Dendritic cell treated with granulocyte-macrophage colony-stimulating factor and Interleukin-4, amounts not matched to agents 40 ng/mL and 50 ng/mL, for 4 days (primary cell): ENCODE data around the gene PROSER3.
"Not testable (repeated sequence)": the region's sequence is repeated elsewhere in the genome, so short reads cannot be mapped to it uniquely, and the experiment has no call there.

Experiments used
- H3K27ac Mint-ChIP-seq: one replicate; pipeline ENCODE4 v1.8.0; 2022; ENCODE audit warnings: mild to moderate bottlenecking, mixed read lengths
- H3K27me3 Mint-ChIP-seq: one replicate; pipeline ENCODE4 v1.8.0; 2022; ENCODE audit warnings: mild to moderate bottlenecking, mixed read lengths
- H3K36me3 Mint-ChIP-seq: one replicate; pipeline ENCODE4 v1.8.0; 2022; ENCODE audit warnings: low read depth, mixed read lengths
- H3K4me1 Mint-ChIP-seq: one replicate; pipeline ENCODE4 v1.8.0; 2022; ENCODE audit warnings: low read depth, mixed read lengths
- H3K4me3 Mint-ChIP-seq: one replicate; pipeline ENCODE4 v1.8.0; 2022; ENCODE audit warnings: mild to moderate bottlenecking, moderate library complexity, mixed read lengths
- H3K9me3 Mint-ChIP-seq: one replicate; pipeline ENCODE4 v1.8.0; 2022; ENCODE audit warnings: mixed read lengths
- intact Hi-C: fragments of 100-400 bp; cut with micrococcal nuclease; formaldehyde crosslinking; loops from one replicate; pipeline ENCODE4 v1.15.0; 2022

The PROSER3 gene

DNA sequence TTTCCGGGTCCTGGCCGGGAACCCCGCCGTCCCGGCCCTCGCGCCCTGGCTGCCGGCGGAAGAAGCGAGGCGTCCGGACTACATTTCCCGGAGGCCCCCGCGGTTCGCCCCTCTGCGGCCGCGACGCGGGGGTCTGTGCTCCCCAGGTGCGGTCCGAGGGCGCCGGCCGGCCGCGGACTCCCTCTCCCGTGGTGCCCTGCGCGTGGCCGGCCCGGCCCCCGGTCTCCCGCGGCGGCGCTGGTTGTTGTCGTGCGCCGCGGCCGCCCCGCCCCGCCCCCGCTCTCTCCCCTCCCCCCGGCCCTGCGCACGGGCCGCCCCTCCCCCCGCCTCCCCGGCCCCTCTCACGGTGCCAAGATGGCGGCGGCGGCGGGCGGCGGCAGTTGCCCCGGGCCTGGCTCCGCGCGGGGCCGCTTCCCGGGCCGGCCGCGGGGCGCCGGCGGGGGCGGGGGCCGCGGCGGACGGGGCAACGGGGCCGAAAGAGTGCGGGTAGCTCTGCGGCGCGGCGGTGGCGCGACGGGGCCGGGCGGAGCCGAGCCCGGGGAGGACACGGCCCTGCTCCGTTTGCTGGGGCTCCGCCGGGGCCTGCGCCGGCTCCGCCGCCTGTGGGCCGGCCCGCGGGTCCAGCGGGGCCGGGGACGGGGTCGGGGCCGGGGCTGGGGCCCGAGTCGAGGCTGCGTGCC is 40.2 kb upstream of the PROSER3 start, which contains the start of gene KMT2B:
Gene KMT2B, plus strand, starts transcription at position 339 of the 680 bp plus-strand sequence. Its CDS starts 16 bp downstream, at position 355.
- peaks cover 54% of the 10 kb centered on the region for H3K4me1 Mint-ChIP-seq
- peaks cover 17% of the 10 kb centered on the region for H3K27me3 Mint-ChIP-seq
- H3K27ac Mint-ChIP-seq = peak within 1 kb of the TSS; percentile 87
- intact Hi-C loops = loop anchor here (1.0 to 2.0 kb wide), 2 partner anchors 25 to 31 kb away; partner anchors contain the start of gene LIN37
- peak within 1 kb of the TSS; percentile 91 for H3K4me3 Mint-ChIP-seq
- H3K36me3 Mint-ChIP-seq = peaks cover 43% of the 10 kb centered on the region
- H3K9me3 Mint-ChIP-seq = no peaks in the 10 kb centered on the region

GRCh38 chr19:35718345-35719041 is 39.5 kb upstream of the PROSER3 start:
- H3K4me3 Mint-ChIP-seq = peak overlapping the region; percentile 81
- intact Hi-C loops = no loop called here
- no peaks in the 10 kb centered on the region for H3K9me3 Mint-ChIP-seq
- peaks cover 15% of the 10 kb centered on the region for H3K27me3 Mint-ChIP-seq
- peak overlapping the region; percentile 66 for H3K27ac Mint-ChIP-seq
- peaks cover 50% of the 10 kb centered on the region for H3K36me3 Mint-ChIP-seq
- peaks cover 54% of the 10 kb centered on the region for H3K4me1 Mint-ChIP-seq

DNA sequence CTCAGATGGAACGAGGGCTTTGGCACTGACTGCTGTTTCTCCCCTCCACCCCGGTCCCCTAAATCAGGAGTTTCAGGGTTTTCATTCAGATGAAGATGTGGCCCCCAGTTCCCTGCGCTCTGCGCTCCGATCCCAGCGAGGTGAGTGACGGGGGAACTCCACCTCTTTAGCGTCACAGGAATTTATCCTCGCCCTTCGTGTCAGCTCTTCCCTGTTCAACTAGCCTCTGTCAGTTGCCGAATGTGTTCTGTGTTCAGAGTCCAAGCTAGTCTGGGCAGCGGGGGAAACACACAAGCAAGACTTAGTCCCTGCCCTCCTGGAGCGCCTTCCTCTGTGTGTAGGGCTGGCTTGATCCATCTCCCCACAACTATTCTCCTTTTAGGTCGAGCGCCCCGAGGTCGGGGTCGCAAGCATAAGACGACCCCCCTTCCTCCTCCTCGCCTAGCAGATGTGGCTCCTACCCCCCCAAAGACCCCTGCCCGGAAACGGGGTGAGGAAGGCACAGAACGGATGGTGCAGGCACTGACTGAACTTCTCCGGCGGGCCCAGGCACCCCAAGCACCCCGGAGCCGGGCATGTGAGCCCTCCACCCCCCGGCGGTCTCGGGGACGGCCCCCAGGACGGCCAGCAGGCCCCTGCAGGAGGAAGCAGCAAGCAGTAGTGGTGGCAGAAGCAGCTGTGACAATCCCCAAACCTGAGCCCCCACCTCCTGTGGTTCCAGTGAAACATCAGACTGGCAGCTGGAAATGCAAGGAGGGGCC is 38.4 kb upstream of the PROSER3 start:
- intact Hi-C loops = no loop called here
- Mint-ChIP-seq H3K9me3 (no peaks in the 10 kb centered on the region), H3K27me3 (peaks cover 5% of the 10 kb centered on the region), H3K4me3 (peak overlapping the region; percentile 81), H3K27ac (peak overlapping the region; percentile 66), H3K36me3 (peaks cover 61% of the 10 kb centered on the region), H3K4me1 (peaks cover 49% of the 10 kb centered on the region)

- H3K27me3 Mint-ChIP-seq = peaks cover 1% of the 10 kb centered on the region
- peaks cover 44% of the 10 kb centered on the region for H3K4me1 Mint-ChIP-seq
- H3K36me3 Mint-ChIP-seq = peaks cover 66% of the 10 kb centered on the region
- H3K27ac Mint-ChIP-seq = peak overlapping the region; percentile 16
- H3K9me3 Mint-ChIP-seq = no peaks in the 10 kb centered on the region
- H3K4me3 Mint-ChIP-seq = no peak overlapping the region
- intact Hi-C loops = no loop called here
Observed at GRCh38 chr19:35720163-35720524, 37.8 kb upstream of the PROSER3 start.

DNA sequence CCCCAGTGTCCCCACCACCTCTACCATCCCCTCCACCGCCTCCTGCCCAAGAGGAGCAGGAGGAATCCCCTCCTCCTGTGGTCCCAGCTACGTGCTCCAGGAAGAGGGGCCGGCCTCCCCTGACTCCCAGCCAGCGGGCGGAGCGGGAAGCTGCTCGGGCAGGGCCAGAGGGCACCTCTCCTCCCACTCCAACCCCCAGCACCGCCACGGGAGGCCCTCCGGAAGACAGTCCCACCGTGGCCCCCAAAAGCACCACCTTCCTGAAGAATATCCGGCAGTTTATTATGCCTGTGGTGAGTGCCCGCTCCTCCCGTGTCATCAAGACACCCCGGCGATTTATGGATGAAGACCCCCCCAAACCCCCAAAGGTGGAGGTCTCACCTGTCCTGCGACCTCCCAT is 37.3 kb upstream of the PROSER3 start:
- intact Hi-C loops = no loop called here
- H3K9me3 Mint-ChIP-seq = no peaks in the 10 kb centered on the region
- H3K4me1 Mint-ChIP-seq = peaks cover 42% of the 10 kb centered on the region
- H3K36me3 Mint-ChIP-seq = peaks cover 72% of the 10 kb centered on the region
- H3K27me3 Mint-ChIP-seq = peaks cover 1% of the 10 kb centered on the region
- H3K4me3 Mint-ChIP-seq = no peak overlapping the region
- H3K27ac Mint-ChIP-seq = peak overlapping the region; percentile 24

GRCh38 chr19:35721374-35721773 is 36.6 kb upstream of the PROSER3 start:
- no peaks in the 10 kb centered on the region for H3K27me3 Mint-ChIP-seq
- H3K27ac Mint-ChIP-seq = peak overlapping the region; percentile 24
- H3K9me3 Mint-ChIP-seq = no peaks in the 10 kb centered on the region
- intact Hi-C loops = no loop called here
- peaks cover 77% of the 10 kb centered on the region for H3K36me3 Mint-ChIP-seq
- peaks cover 35% of the 10 kb centered on the region for H3K4me1 Mint-ChIP-seq
- no peak overlapping the region for H3K4me3 Mint-ChIP-seq

DNA sequence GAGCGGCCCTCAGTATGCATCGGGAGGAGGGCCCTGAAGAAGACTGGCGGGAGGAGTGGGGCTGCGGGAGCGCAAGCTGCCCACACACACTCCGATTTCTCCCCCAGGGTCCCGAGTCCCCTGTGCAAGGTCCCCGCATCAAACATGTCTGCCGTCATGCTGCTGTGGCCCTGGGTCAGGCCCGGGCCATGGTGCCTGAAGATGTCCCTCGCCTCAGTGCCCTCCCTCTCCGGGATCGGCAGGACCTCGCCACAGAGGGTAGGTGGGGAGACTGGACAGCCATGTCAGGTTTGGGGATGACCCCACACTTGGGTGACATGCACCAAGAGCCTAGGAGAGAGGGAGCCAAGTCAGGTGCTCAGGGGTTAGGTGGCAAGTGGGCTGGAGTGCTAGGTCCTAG is 35.5 kb upstream of the PROSER3 start:
- no peak overlapping the region for H3K27ac Mint-ChIP-seq
- peaks cover 30% of the 10 kb centered on the region for H3K4me1 Mint-ChIP-seq
- intact Hi-C loops = no loop called here
- no peak overlapping the region for H3K4me3 Mint-ChIP-seq
- H3K36me3 Mint-ChIP-seq = peaks cover 83% of the 10 kb centered on the region
- H3K9me3 Mint-ChIP-seq = no peaks in the 10 kb centered on the region
- H3K27me3 Mint-ChIP-seq = no peaks in the 10 kb centered on the region

- peaks cover 30% of the 10 kb centered on the region for H3K4me1 Mint-ChIP-seq
- H3K36me3 Mint-ChIP-seq = peaks cover 87% of the 10 kb centered on the region
- intact Hi-C loops = no loop called here
- H3K27ac Mint-ChIP-seq = no peak overlapping the region
- H3K27me3 Mint-ChIP-seq = no peaks in the 10 kb centered on the region
- H3K4me3 Mint-ChIP-seq = no peak overlapping the region
- no peaks in the 10 kb centered on the region for H3K9me3 Mint-ChIP-seq
Observed at GRCh38 chr19:35722897-35723296, 35.1 kb upstream of the PROSER3 start.

GRCh38 chr19:35723671-35724070 is 34.3 kb upstream of the PROSER3 start:
- Mint-ChIP-seq H3K4me1 (peaks cover 30% of the 10 kb centered on the region), H3K27me3 (no peaks in the 10 kb centered on the region), H3K4me3 (no peak overlapping the region), H3K27ac (no peak overlapping the region), H3K9me3 (no peaks in the 10 kb centered on the region), H3K36me3 (peaks cover 95% of the 10 kb centered on the region)
- intact Hi-C loops = no loop called here

- H3K27ac Mint-ChIP-seq, H3K27me3 Mint-ChIP-seq, intact Hi-C loops, H3K4me3 Mint-ChIP-seq, H3K9me3 Mint-ChIP-seq: not testable (repeated sequence)
- Mint-ChIP-seq H3K4me1 (peaks cover 25% of the 10 kb centered on the region), H3K36me3 (peaks cover 100% of the 10 kb centered on the region)
Observed at GRCh38 chr19:35724132-35724531, 33.8 kb upstream of the PROSER3 start.

DNA sequence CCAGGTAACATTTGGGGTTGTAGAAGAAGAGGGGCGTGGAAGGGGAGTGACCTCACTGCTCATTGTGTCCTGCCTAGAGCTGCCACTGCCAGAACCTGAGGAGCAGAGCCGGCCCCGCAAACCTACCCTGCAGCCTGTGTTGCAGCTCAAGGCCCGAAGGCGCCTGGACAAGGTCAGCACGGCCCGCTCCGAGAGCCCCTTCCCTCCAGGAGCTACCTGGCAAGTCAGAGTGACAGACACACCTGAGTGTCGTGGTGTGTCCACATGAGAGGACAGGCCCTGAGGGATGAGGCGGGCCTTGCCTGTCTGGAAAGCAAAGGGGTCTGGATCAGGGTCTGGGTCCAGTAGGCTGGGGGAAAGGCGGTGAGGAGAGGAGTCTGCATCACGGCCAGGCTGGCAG is 33.4 kb upstream of the PROSER3 start:
- H3K27ac Mint-ChIP-seq = no peak overlapping the region
- H3K4me3 Mint-ChIP-seq = no peak overlapping the region
- H3K4me1 Mint-ChIP-seq = peaks cover 21% of the 10 kb centered on the region
- peaks cover 100% of the 10 kb centered on the region for H3K36me3 Mint-ChIP-seq
- intact Hi-C loops = no loop called here
- H3K27me3 Mint-ChIP-seq = no peaks in the 10 kb centered on the region
- no peaks in the 10 kb centered on the region for H3K9me3 Mint-ChIP-seq

DNA sequence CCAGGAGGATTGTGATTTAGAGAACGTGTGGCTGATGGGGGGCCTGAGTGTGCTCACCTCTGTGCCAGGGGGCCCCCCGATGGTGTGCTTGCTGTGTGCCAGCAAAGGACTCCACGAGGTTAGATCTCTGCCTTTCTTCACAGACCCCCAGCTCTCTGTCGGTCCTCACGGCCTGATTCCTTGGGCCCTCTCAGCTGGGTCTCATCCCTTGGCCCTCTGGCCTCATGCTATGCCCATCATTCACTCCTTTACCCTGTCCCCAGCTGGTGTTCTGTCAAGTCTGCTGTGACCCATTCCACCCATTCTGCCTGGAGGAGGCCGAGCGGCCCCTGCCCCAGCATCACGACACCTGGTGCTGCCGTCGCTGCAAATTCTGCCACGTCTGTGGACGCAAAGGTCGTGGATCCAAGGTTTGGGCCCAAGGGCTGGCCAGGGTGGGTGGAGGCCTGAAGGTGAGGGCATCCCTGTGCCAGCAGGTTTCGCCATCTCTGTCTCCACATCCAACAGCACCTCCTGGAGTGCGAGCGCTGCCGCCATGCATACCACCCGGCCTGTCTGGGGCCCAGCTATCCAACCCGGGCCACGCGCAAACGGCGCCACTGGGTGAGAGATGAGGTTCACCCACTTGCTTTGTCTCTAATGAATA is 32.6 kb upstream of the PROSER3 start:
- no peaks in the 10 kb centered on the region for H3K27me3 Mint-ChIP-seq

GRCh38 chr19:35727053-35727955 is 30.7 kb upstream of the PROSER3 start:
- H3K36me3 Mint-ChIP-seq = peaks cover 100% of the 10 kb centered on the region
- H3K9me3 Mint-ChIP-seq = no peaks in the 10 kb centered on the region
- no peaks in the 10 kb centered on the region for H3K27me3 Mint-ChIP-seq
- intact Hi-C loops = no loop called here
- H3K4me3 Mint-ChIP-seq = no peak overlapping the region
- H3K27ac Mint-ChIP-seq = no peak overlapping the region
- no peaks in the 10 kb centered on the region for H3K4me1 Mint-ChIP-seq

More for the DNA sequence above, 32.6 kb upstream of the PROSER3 start:
- intact Hi-C loops = no loop called here
- H3K9me3 Mint-ChIP-seq = no peaks in the 10 kb centered on the region
- H3K4me3 Mint-ChIP-seq = no peak overlapping the region
- peaks cover 15% of the 10 kb centered on the region for H3K4me1 Mint-ChIP-seq
- H3K27ac Mint-ChIP-seq = no peak overlapping the region
- H3K36me3 Mint-ChIP-seq = peaks cover 100% of the 10 kb centered on the region
